T-helper 2 cell treated with Interferon-gamma antibody and Interleukin-4, amounts not matched to agents 100 ng/mL and 5 ng/mL, for 36 hours (primary cell): ENCODE measurements around the gene HSPB9. TPM values are rescaled to one million over a fixed set of nuclear protein-coding genes. Genes with fewer than 3 reads are reported as not detected.

Source experiments
- intact Hi-C: fragments of 100-400 bp; cut with micrococcal nuclease; formaldehyde crosslinking; loops from one replicate; pipeline ENCODE4 v1.15.1; 2023
- total RNA-seq: library from RNA; stranded (reverse); gene quantifications from 2 replicates; pipeline ENCODE4 v1.2.3, GENCODE V29; 2022

Gene HSPB9
- total RNA-seq, 1 donor from 2014 or later: not detected

GRCh38 chr17:42098730-42099399, 23.7 kb upstream of the HSPB9 start:
- intact Hi-C loops: no loop called here

- intact Hi-C loops: no loop called here
Measured at GRCh38 chr17:42101513-42102292, 20.9 kb upstream of the HSPB9 start.

- intact Hi-C loops: no loop called here
Measured at GRCh38 chr17:42103221-42103954, 19.2 kb upstream of the HSPB9 start.

- intact Hi-C loops: no loop called here
Measured at GRCh38 chr17:42104264-42104663, 18.3 kb upstream of the HSPB9 start.

GRCh38 chr17:42106009-42106408, 16.6 kb upstream of the HSPB9 start:
- intact Hi-C loops: no loop called here

GRCh38 chr17:42107124-42107523, 15.5 kb upstream of the HSPB9 start:
- intact Hi-C loops: no loop called here

- intact Hi-C loops: no loop called here
Measured at GRCh38 chr17:42107597-42108576, 14.7 kb upstream of the HSPB9 start.

GRCh38 chr17:42109086-42109485, 13.5 kb upstream of the HSPB9 start:
- intact Hi-C loops: no loop called here

- intact Hi-C loops: loop anchor here (5.0 to 10.0 kb wide), 3 partner anchors 47 to 376 kb away; partner anchors contain the start of genes HAP1, HCRT and KCNH4
Measured at GRCh38 chr17:42110301-42111264, 12.0 kb upstream of the HSPB9 start.

- intact Hi-C loops: loop anchor here (5.0 to 10.0 kb wide), 3 partner anchors 46 to 376 kb away; partner anchors contain the start of genes HAP1, HCRT and KCNH4
Measured at GRCh38 chr17:42111265-42111636, 11.4 kb upstream of the HSPB9 start.

- intact Hi-C loops: loop anchor here (2.0 to 10.0 kb wide), 5 partner anchors 45 to 377 kb away; partner anchors contain the start of genes CNP, DNAJC7, HAP1 and HCRT
Measured at GRCh38 chr17:42111871-42112551, 10.6 kb upstream of the HSPB9 start.

- intact Hi-C loops: loop anchor here (2.0 to 10.0 kb wide), 5 partner anchors 45 to 378 kb away; partner anchors contain the start of genes CNP, DNAJC7, HAP1 and HCRT
Measured at GRCh38 chr17:42112552-42113176, 9.9 kb upstream of the HSPB9 start, which contains the start of gene DHX58. Gene DHX58 (minus strand): TSS chr17:42112714. CDS start chr17:42111892, 822 bp downstream.

GRCh38 chr17:42113293-42114069, 9.1 kb upstream of the HSPB9 start:
- intact Hi-C loops: loop anchor here (2.0 to 10.0 kb wide), 5 partner anchors 44 to 379 kb away; partner anchors contain the start of genes CNP, DNAJC7, HAP1 and HCRT

GRCh38 chr17:42114118-42114517, 8.5 kb upstream of the HSPB9 start:
- intact Hi-C loops: loop anchor here (5.0 to 10.0 kb wide), 3 partner anchors 43 to 379 kb away; partner anchors contain the start of genes HAP1, HCRT and KCNH4

- intact Hi-C loops: loop anchor here (1.0 to 10.0 kb wide), 4 partner anchors 50 to 382 kb away; partner anchors contain the start of genes HAP1, HCRT and KCNH4
Measured at GRCh38 chr17:42116705-42117396, 5.8 kb upstream of the HSPB9 start.
